BLaER1 (cell line): Measurements from ENCODE around the gene CEBPB.
A peak's percentile ranks its signal among the peaks of the same experiment; 100 is the strongest.
"Not testable (repeated sequence)": the region's sequence is repeated elsewhere in the genome, so short reads cannot be mapped to it uniquely, and the experiment has no call there.

Experiments
- H3K27ac ChIP-seq: shearing (Covaris generic); formaldehyde crosslinking; 2 replicates; pipeline ENCODE4 v1.8.1; 2022
- H3K27me3 ChIP-seq: shearing (Covaris generic); formaldehyde crosslinking; 2 replicates; pipeline ENCODE4 v1.8.1; 2022
- H3K36me3 ChIP-seq: shearing (Covaris generic); formaldehyde crosslinking; 2 replicates; pipeline ENCODE4 v1.8.1; 2022
- H3K4me1 ChIP-seq: shearing (Covaris generic); formaldehyde crosslinking; 2 replicates; pipeline ENCODE4 v1.8.1; 2022
- H3K4me2 ChIP-seq: shearing (Covaris generic); formaldehyde crosslinking; 2 replicates; pipeline ENCODE4 v1.8.1; 2022
- H3K4me3 ChIP-seq: shearing (Covaris generic); formaldehyde crosslinking; 2 replicates; pipeline ENCODE4 v1.8.1; 2022
- H3K9ac ChIP-seq: shearing (Covaris generic); formaldehyde crosslinking; 2 replicates; pipeline ENCODE4 v1.8.1; 2022
- H3K9me3 ChIP-seq: shearing (Covaris generic); formaldehyde crosslinking; 2 replicates; pipeline ENCODE4 v1.8.1; 2022
- H4K20me1 ChIP-seq: shearing (Covaris generic); formaldehyde crosslinking; 2 replicates; pipeline ENCODE4 v1.8.1; 2022
- Cebpa-rat ChIP-seq: shearing (Covaris generic); IDR thresholded peaks from 2 replicates; pipeline ENCODE4 v1.8.1; 2022

Gene CEBPB

DNA sequence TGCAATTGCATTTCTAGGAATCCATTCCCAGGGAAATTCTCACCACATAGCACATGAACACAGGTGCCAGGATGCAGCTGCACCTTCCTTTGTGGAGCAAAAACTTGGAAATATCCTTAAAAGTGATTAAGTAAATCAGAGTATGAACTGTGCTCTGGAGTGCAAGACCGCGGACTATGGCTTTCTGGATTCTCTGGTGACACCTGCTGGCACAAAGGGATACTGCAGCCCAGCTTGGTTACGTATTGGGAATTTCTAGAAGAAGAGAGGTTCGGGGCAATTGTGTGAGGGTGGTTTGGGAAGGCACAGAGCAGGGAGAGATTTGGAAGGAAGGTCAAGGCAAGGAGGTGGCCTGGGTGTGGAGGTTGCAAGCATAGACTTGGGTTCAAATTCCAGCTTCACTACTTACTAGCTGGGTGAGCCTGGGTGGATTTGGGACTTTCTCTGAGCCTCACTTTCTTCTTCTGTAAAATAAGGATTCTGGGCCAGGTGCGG lies 21.3 kb upstream of the CEBPB start:
- Histone ChIP-seq H3K9me3 (no peaks in the 10 kb centered on the region), H3K4me1 (peaks cover 25% of the 10 kb centered on the region), H3K4me3 (no peak overlapping the region), H4K20me1 (no peaks in the 10 kb centered on the region), H3K27ac (no peak overlapping the region), H3K9ac (no peak overlapping the region), H3K4me2 (no peak overlapping the region), H3K27me3 (peaks cover 17% of the 10 kb centered on the region), H3K36me3 (no peaks in the 10 kb centered on the region)
- no peak for TF ChIP-seq Cebpa-rat

DNA sequence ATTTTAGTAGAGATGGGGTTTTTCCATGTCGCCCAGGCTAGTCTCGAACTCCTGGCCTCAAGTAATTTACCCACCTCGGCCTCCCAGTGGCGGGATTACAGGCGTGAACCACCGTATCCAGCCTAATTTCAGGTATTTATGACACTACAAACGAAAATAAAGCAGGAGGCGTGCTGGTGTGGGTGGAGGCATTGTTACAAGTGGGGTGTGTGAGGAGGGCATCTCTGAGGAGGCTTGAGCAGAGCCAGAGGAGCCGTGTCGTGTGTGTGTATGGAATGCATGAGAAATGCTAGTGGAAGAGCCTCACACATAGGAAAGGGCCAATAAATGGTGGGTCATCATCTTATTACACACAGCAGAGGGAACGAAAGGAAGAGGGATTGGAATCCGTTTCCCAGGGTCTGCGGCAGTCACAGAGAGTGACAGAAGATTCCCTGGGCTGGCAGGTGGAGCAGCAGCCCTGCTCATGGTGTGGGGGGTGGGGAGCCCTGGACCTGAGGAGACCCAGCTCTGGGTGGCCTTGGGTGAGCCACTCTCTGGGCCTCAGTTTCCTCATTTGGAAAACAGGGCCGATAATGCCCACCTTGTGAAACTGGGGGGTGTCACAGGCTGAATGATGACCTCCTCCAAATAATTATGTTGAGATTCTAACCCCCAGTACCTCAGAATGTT lies 19.9 kb upstream of the CEBPB start:
- no peak for TF ChIP-seq Cebpa-rat
- H3K9ac ChIP-seq = no peak overlapping the region
- no peaks in the 10 kb centered on the region for H4K20me1 ChIP-seq
- no peaks in the 10 kb centered on the region for H3K36me3 ChIP-seq
- H3K27ac ChIP-seq = no peak overlapping the region
- no peak overlapping the region for H3K4me3 ChIP-seq
- H3K27me3 ChIP-seq = peaks cover 17% of the 10 kb centered on the region
- H3K4me2 ChIP-seq = no peak overlapping the region
- H3K9me3 ChIP-seq = no peaks in the 10 kb centered on the region
- peaks cover 20% of the 10 kb centered on the region for H3K4me1 ChIP-seq

DNA sequence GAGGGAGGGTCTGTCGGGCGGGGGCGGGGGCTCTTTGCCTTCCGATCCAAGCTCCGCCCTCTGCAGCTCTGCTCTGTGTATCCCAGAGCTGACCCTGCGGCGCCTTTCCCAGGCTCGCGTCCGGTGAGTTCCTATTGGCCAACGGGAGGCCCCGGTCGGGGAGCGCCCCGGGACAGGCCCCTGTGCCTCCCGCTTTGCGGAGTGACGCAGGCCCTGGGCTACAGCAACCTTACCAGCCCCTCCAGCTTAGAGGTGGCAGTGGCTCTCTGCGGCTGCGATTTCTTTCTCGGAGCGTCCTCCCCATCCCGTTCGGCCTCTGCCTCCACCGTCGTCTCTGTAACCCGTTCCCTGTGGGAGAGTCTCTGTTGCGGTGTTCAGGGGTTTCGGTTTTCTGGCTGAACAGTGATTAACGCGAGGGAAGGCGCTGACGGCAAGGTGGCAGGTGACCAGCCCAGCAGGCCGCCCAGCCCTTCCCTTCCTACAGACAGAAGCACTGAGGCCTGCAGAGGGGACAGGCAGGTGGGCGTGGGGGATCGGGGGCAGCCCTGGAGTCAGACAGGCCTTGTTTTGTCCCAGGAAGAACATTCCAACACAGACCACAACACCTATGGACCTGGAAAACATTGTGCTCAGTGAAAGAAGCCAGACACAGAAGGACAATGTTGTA lies 18.1 kb upstream of the CEBPB start:
- peaks cover 5% of the 10 kb centered on the region; the same call in 1 of the 2 replicates for H3K4me1 ChIP-seq
- no peak overlapping the region for H3K27ac ChIP-seq
- H4K20me1 ChIP-seq = no peaks in the 10 kb centered on the region
- H3K27me3 ChIP-seq = peaks cover 17% of the 10 kb centered on the region
- H3K9me3 ChIP-seq = no peaks in the 10 kb centered on the region
- no peak overlapping the region for H3K4me3 ChIP-seq
- no peaks in the 10 kb centered on the region for H3K36me3 ChIP-seq
- no peak for TF ChIP-seq Cebpa-rat
- no peak overlapping the region for H3K9ac ChIP-seq
- H3K4me2 ChIP-seq = peak overlapping the region; percentile 55

DNA sequence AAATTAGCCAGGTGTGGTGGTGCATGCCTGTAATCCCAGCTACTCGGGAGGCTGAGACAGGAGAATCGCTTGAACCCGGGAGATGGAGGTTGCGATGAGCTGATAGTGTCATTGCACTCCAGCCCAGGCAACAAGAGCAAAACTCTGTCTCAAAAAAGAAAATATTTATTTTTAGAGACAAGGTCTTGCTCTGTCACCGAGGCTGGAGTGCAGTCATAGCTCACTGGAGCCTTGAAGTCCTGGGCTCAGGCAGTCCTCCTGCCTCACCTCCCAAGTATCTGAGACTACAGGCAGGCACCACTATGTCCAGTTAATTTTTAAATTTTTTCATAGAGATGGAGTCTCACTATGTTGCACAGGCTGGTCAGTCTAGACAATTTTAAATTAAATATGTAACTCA lies 16.2 kb upstream of the CEBPB start:
- Histone ChIP-seq H4K20me1 (no peaks in the 10 kb centered on the region), H3K4me2 (no peak overlapping the region), H3K9ac (no peak overlapping the region), H3K9me3 (no peaks in the 10 kb centered on the region), H3K27ac (no peak overlapping the region), H3K36me3 (no peaks in the 10 kb centered on the region), H3K4me3 (no peak overlapping the region), H3K27me3 (peaks cover 17% of the 10 kb centered on the region), H3K4me1 (peaks cover 5% of the 10 kb centered on the region; the same call in 1 of the 2 replicates)
- no peak for TF ChIP-seq Cebpa-rat

DNA sequence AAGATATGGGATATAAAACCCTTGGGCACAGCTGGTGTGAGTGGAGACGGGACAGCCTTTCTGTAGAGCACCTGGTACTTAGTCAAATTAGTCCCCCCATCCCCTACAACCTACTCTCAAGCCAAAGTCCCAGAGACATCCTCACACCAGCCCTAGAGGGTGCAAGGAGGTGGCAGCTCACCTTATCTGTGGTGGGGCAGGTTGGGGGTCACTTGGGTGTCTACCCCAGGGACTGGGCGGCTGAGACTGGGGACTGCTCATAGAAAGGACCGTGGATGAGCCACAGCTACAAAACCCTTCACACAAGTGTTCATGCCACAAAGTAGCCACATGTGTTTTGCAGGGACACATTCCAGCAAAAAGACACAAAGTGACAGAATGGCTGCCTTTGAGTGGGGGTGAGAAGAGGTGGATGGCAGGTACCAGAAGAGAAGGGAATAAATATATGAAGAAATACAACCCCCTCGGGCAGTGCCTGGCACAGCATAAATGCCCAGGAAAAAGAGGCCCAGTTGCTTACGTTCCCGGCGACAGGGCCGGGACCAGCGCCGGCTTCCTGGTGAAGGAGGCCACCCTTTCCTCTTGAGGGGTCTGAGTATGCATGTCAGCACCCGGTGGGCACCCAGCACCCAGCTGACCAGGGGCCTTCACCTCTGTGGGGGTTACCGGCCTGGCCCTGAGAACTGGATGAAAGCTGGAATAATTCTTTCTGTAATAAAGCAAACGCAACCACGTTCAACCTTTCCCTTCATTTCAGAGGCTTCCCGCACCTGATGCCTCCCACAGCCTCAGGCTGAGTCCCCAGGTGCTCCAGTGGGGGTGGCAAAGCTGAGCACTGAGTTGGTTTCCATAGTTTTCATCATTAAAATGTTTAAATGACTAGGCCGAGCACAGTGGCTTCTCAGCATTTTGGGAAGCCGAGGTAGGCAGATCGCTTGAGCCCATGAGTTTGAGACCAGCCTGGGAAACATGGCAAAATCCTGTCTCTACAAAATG lies 14.4 kb upstream of the CEBPB start:
- Histone ChIP-seq H3K36me3 (no peaks in the 10 kb centered on the region), H3K9ac (no peak overlapping the region), H3K27ac (no peak overlapping the region), H4K20me1 (no peaks in the 10 kb centered on the region), H3K27me3 (peaks cover 17% of the 10 kb centered on the region), H3K4me2 (no peak overlapping the region), H3K4me1 (peaks cover 5% of the 10 kb centered on the region; the same call in 1 of the 2 replicates), H3K4me3 (no peak overlapping the region), H3K9me3 (no peaks in the 10 kb centered on the region)
- no peak for TF ChIP-seq Cebpa-rat

DNA sequence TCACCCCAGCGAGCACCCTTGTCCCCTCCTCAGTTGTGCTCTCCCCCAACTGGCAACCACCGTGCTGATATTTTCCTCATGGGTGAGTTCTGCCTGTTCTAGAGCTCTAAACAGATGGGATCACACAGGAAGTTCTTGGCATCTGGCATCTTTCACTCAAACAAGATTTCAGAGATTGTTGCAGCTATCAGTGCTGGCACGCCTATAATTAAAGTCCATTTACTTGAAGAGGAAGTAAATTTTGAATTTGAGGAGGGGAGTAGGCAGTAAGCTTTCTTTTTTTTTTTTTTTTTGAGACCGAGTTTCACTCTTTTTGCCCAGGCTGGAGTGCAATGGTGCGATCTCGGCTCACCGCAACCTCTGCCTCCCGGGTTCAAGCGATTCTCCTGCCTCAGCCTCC lies 12.0 kb upstream of the CEBPB start:
- H3K4me3 ChIP-seq, H3K36me3 ChIP-seq, H3K9ac ChIP-seq, H3K4me1 ChIP-seq, H4K20me1 ChIP-seq, H3K27ac ChIP-seq, H3K9me3 ChIP-seq, H3K4me2 ChIP-seq, H3K27me3 ChIP-seq: not testable (repeated sequence)

DNA sequence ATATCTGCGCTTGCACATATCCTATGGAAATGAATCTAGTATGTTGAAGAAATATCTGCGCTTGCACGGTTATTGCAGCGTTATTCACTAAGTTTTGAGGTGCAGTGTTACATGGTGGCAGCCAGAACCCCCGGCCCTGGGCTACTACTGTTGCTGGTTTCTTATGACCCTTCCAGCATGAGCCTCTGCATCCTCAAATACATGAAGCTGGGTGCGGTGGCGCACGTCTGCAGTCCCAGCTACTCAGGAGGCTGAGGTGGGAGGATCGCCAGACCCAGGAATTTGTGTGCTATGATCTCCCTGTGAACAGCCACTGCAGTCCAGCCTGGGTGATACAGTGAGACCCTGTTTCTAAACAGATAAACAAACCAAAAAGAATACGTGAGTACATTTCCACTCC lies 9.3 kb upstream of the CEBPB start:
- no peak overlapping the region for H3K27ac ChIP-seq
- H3K9ac ChIP-seq = no peak overlapping the region
- H3K9me3 ChIP-seq = no peaks in the 10 kb centered on the region
- H3K27me3 ChIP-seq = no peaks in the 10 kb centered on the region
- H3K4me2 ChIP-seq = no peak overlapping the region
- H4K20me1 ChIP-seq = no peaks in the 10 kb centered on the region
- no peak overlapping the region for H3K4me3 ChIP-seq
- H3K4me1 ChIP-seq = no peaks in the 10 kb centered on the region
- no peaks in the 10 kb centered on the region for H3K36me3 ChIP-seq
- TF ChIP-seq Cebpa-rat = no peak

DNA sequence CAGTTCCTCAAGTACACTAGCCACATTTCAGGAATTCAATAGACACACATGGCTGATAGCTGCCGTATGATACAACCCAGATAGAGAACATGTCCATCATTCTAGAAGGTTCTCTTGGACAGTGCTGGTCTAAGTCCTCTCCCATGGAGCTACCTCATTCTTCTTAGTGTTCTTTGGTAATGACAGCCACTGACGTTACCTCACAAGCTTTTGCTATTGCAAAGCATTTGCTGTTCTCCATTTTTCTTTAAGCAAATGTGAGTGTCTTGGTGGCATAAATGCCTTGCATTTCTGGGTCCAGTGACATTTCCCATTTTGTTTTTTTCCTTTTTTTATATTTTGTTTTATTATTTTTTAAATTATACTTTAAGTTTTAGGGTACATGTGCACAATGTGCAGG lies 8.3 kb upstream of the CEBPB start:
- Histone ChIP-seq H3K9ac (no peak overlapping the region), H4K20me1 (no peaks in the 10 kb centered on the region), H3K27me3 (no peaks in the 10 kb centered on the region), H3K4me2 (no peak overlapping the region), H3K4me1 (no peaks in the 10 kb centered on the region), H3K4me3 (no peak overlapping the region), H3K27ac (no peak overlapping the region), H3K9me3 (no peaks in the 10 kb centered on the region), H3K36me3 (no peaks in the 10 kb centered on the region)
- no peak for TF ChIP-seq Cebpa-rat

DNA sequence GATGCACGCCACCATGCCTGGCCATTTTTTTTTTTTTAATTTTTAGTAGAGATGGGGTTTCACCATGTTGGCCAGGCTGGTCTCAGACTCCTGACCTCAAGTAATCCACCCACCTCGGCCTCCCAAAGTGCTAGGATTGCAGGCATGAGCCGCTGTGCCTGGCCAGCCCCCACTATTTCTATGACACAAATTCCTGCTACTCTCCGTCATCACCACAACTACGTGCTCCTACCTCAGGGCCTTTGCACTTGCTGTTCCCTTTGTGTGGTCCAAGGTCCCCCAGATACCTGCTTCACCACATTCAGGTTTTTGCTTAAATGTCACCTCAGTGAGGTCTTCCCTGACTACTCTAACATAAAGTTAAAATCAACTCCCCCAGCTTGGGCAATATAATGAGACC lies 5.2 kb upstream of the CEBPB start:
- H3K9ac ChIP-seq = no peak overlapping the region
- H3K4me2 ChIP-seq = no peak overlapping the region
- H3K27ac ChIP-seq = no peak overlapping the region
- H4K20me1 ChIP-seq = no peaks in the 10 kb centered on the region
- H3K36me3 ChIP-seq = no peaks in the 10 kb centered on the region
- H3K27me3 ChIP-seq = no peaks in the 10 kb centered on the region
- H3K9me3 ChIP-seq = no peaks in the 10 kb centered on the region
- no peak overlapping the region for H3K4me3 ChIP-seq
- H3K4me1 ChIP-seq = no peaks in the 10 kb centered on the region
- no peak for TF ChIP-seq Cebpa-rat
